NCI-H510A treated with DMSO at 0.1 percent for 48 hours (cell line): ENCODE data around the gene AHSP.
A peak's percentile ranks its signal among the peaks of the same experiment; 100 is the strongest.
"Not testable (repeated sequence)": the region's sequence is repeated elsewhere in the genome, so short reads cannot be mapped to it uniquely, and the experiment has no call there.

Source experiments
- DNase-seq: peaks from one replicate; lab custom pipeline; 2025; lab: John Stamatoyannopoulos, UW

The AHSP gene

DNA sequence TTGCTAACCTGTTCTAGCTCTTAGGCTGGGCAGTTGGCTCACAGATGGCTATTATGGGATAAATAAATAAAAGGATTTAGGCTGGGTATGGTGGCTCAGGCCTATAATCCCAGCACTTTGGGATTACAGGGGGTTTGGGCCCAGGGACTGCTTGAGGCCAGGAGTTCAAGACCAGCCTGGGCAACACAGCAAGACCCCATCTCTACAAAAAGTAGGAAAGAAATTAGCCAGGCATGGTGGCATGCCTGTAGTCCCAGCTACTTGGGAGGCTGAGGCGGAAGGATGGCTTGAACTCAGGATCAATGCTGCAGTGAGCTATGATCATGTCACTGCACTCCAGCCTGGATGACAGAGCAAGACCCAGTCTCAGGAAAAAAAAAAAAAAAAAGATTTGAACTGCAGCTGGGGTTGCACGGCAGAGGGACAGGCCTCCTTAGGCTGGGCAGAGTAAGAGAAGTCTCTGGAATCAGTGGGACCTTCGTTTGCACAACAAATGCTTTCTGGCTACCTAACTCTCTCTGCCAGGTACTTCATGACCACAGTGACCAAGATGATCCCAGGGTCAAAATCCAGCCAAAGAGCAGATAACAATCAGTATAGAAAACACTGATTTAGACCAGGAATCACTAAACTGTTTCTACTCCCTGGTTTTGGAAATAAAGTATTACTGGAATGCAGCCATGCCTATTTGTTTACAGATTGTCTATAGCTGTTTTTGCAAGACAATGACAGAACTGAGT lies 26.3 kb upstream of the AHSP start:
- no peak for DNase-seq

GRCh38 chr16:31501966-31502348 lies 25.7 kb upstream of the AHSP start:
- DNase-seq, result no peak

- no peak for DNase-seq
Observed at GRCh38 chr16:31502981-31503380, 24.7 kb upstream of the AHSP start.

- DNase-seq, result not testable (repeated sequence)
Observed at GRCh38 chr16:31503555-31503954, 24.1 kb upstream of the AHSP start.

GRCh38 chr16:31504159-31504558 lies 23.5 kb upstream of the AHSP start:
- no peak for DNase-seq

DNA sequence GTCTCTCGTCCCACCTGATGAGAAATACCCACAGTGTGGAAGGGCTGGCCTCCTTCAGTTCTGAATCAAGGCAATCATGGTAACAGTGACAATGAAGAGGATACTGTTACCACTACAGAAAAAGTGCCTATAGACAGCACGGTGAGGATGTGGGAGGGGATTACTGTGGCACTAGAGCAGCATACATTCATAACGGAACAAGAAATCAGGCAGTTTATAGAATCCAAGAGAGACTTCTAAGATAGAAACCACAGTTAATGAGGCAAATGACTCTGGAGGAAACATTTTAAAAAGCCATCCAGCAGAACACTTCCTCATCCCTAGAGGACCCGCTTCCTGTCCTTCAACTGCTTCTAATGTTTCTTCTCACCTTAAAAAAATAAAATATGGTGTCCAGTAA lies 22.2 kb upstream of the AHSP start:
- no peak for DNase-seq

DNA sequence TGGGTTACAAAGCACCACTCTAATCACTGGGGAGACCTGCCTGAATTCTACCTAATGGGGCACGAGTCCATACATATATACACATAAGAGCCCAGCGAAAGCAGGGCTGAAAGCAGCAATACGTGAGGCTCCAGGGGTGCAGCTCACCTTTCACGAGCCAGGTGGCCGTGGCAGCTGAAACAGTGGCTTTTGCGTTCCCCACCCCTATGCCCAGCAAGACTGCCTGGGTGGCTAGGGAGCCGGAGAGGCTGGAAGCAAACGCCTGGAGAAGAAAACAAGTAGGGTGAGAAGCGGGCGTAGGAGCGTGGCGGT lies 20.1 kb upstream of the AHSP start:
- no peak for DNase-seq

GRCh38 chr16:31507929-31508705 lies 19.6 kb upstream of the AHSP start, which contains the start of gene RUSF1:
TSS of gene RUSF1 (minus strand) at chr16:31508391. CDS start at chr16:31508373, 18 bp downstream.
- peak; percentile 83 for DNase-seq

DNA sequence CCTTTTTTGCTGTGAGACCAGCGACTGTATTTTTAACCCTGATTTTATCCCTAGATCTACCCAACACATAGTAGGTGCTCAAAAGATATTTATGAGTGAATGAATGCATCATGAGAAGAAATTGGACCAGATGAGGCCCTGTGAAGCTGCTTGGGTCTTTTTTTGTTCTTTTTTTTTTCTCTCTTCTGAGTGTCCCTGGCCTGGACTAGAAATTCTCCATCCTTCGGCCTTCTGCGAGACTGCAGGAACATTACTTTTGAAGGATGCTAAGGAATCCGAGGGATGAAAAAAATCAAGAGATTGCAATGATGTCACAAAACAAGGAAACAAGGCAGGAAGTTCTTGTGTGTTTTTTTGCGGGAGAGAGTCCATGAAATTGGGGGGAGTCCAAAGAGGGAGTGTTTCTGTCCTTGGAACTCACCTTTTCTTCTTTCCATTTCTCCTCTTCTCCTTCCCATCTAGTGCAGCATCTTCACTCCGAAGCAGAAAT lies 18.9 kb upstream of the AHSP start:
- no peak for DNase-seq

DNA sequence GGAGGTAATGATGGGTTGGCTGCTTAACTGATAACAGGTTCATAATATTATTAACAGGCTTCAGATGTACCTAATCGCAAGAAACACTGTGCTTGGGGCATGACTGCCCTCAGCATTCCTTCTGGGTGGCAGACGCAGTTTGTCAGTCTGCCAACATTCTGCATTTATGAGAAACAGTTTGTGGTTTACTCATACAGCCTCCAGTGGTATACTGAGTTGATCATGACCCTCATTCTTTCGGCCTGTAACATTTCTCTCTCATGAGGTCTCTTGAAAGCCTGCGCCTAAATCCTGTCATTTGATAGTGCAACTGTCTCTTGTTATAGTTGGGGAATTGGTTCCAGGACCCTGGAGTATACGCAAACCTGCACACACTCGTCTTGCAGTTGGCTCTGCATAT lies 14.6 kb upstream of the AHSP start:
- no peak for DNase-seq

DNA sequence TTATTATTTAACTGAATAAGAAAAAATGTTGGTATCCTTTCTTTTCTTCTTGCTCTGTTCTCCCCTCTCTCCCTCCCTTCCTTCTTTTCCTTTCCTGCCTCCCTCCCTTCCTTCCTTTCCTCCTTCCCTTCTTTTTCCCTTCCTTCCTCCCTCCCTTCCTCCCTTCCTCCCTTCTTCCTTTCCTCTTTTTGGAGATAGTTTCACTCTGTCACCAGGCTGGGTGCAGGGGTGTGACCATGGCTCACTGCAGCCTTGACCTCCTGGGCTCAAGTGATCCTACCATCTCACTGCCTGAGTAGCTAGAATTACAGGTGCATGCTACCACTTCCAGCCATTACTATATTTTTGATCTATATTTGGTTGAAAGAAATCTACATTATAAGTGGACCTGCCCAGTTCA lies 13.8 kb upstream of the AHSP start:
- no peak for DNase-seq

- DNase-seq, result no peak
Observed at GRCh38 chr16:31517800-31518402, 9.8 kb upstream of the AHSP start.

DNA sequence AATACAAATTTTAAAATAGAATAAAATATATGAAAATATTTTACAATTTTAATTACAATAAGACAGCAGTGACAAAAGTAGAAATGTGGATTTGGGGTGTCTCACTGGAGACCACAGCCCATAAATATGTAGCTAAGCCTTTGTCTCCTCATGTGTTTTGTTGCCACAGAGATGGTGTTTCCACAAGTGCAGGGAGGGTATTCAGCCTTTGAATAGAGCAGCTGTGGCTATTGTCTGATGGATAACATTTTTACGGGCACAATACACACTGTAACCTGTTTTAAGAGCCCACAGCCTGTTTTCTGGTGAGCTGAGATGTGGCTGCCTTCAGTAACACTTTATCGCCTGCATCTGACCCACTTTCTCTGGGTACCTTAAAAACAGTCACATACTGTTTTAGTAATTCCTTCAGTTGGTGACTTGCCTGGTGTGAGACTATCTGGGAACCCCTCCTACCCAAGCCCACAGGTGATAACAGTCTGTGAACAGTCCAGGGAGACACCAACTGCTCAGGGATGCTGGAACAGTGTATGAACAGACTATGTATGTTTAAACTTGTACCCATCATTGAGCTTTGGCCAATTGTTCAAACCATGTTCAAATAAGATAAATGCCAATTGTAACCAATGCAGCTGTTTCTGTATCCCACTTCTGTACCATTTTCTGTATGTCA lies 7.8 kb upstream of the AHSP start:
- DNase-seq, result no peak

DNA sequence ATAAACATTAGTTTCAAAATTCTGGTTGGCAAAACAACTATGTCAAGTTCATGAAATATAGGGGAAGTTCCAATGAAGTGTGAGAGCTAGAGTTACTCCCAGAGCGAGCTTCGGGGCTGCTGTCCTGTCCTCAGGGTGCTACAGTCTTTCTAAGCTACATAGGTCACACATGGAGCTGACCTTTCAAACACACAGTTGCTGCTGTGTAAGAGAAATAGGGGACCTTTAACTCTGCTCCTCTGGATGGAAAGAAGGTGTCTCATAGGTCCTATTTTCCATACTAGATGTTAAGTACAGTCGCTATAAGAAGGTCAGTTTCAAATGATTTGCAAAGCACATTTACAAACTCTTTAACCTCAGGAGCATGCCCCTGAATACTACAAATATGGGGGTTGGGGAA lies 6.3 kb upstream of the AHSP start:
- no peak for DNase-seq

- no peak for DNase-seq
Observed at GRCh38 chr16:31522071-31522470, 5.6 kb upstream of the AHSP start.

DNA sequence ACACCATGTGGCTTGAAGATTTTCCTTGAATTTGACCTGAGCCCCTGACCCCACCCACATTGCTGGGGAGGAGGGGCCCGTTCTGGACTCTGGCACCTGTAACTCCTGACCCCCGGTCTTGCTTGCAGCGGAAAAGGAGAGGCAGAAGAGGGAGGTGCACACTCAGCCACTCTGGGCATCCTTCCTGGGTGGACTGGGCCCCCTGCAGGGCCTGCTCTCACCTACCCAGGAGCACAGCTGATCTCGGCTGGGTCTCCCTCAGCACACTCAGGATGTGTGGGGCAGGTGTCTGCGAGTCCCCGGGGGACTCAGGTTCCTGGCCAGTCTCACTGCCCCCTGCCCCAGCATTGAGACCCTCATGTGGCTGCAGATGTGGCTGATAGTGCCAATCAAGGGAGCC lies 3.9 kb upstream of the AHSP start:
- DNase-seq, result not testable (repeated sequence)

DNA sequence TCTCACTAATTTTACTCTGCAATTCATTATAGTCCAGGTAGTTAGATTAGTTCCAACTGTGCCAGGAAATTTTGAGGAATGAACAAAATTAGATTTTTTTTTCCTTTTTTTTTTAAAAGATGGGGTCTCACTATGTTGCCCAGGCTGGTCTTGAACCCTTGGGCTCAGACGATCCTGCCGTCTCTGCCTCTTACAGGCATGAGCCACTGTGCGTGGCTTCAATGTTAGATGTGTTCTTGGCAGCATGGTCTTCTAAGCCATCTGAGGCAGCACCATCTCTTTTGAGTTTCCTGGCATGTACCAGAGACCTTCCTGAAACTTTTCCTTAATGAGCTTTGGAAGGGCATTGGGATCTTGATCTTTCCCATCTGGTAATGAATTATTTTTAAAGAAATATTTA lies 2.6 kb upstream of the AHSP start:
- no peak for DNase-seq

- DNase-seq, result no peak
Observed at GRCh38 chr16:31528523-31529107, 915 bp downstream of the AHSP start.

DNA sequence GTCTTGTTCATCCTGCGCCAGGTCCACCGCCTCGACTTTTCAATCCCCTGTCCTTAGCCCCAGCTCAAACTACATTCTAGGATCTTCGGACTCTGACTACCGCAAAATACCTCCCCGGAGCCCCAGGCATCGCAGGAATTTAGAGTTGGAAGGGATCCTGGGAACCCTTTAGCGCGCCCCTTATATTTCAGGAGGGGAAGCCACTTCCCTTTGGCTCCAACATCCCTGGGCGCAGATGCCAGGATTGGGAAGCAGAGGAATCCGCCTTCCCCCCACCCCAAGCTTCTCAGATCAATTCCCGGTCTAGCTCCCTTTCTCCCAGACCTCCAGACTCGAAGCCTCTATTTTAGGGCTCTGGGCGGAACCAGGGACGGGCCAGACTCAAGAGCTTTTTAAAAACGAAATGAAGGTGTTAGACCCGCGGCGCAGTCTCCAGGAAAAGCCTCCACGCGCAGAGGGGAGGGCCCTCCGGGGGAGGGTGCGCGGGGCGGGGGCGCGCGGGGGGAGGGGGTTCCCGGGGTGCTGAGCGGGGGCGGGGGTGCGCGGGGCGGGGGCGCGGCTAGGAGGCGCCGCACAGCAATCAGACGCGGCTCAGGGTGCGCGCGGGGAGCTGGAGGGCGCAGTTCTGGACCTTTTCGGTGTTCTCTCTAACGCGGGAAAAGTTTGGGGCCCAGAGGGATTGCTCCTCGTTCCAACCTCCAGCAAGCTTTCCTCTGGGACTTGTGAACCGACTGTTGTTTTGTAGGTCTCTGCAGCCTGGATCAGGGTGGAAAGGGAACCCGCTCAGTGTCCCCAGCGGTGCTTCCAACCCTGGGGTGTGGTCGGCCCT lies 1.6 kb downstream of the AHSP start:
- no peak for DNase-seq

- no peak for DNase-seq
Observed at GRCh38 chr16:31529937-31530312, 2.2 kb downstream of the AHSP start.

DNA sequence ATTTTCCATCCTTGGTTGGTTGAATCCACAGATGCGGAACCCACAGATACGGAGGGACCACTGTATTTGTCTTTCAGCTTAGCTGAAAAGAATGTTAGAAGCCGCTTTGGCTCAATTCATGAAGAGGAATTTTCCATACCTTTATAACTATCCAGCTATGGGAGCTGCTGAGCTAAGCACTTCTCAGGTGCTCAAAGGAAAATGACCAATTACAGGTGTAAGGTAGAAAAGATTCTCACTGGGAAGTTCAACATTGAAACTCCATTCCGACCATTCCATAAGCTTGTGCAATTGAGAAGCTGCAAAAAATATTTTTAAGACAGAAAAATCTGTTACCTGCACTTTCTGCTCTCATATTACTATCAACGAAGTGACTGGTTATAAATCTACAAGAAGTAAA lies 2.7 kb downstream of the AHSP start:
- no peak for DNase-seq
